Activated CD8-positive, alpha-beta memory T cell treated with anti-CD3 and anti-CD28 coated beads for 24 hours (primary cell): Measurements from ENCODE around the gene TLCD5.

Experiments
- DNase-seq: peaks from one replicate; pipeline ENCODE4 v3.0.0-alpha.2; 2020

Gene TLCD5

GRCh38 chr11:120308081-120308480, 17.0 kb upstream of the TLCD5 start:
- no peak for DNase-seq

- DNase-seq = no peak
Observed at GRCh38 chr11:120310870-120311269, 14.2 kb upstream of the TLCD5 start.

- no peak for DNase-seq
Observed at GRCh38 chr11:120314861-120315260, 10.2 kb upstream of the TLCD5 start.

- DNase-seq = no peak
Observed at GRCh38 chr11:120316880-120317688, 8.0 kb upstream of the TLCD5 start.

GRCh38 chr11:120317689-120318480, 7.2 kb upstream of the TLCD5 start:
- DNase-seq = no peak

- DNase-seq = no peak
Observed at GRCh38 chr11:120318906-120319305, 6.2 kb upstream of the TLCD5 start.

- no peak for DNase-seq
Observed at GRCh38 chr11:120326228-120326627, 1.1 kb downstream of the TLCD5 start.

- no peak for DNase-seq
Observed at GRCh38 chr11:120326845-120327281, 1.8 kb downstream of the TLCD5 start.

GRCh38 chr11:120327311-120327710, 2.2 kb downstream of the TLCD5 start:
- no peak for DNase-seq

- no peak for DNase-seq
Observed at GRCh38 chr11:120329556-120329955, 4.5 kb downstream of the TLCD5 start.

GRCh38 chr11:120330045-120330444, 4.9 kb downstream of the TLCD5 start:
- no peak for DNase-seq

GRCh38 chr11:120331301-120331996, 6.3 kb downstream of the TLCD5 start:
- DNase-seq = no peak

- DNase-seq = no peak
Observed at GRCh38 chr11:120332822-120333716, 8.0 kb downstream of the TLCD5 start.

GRCh38 chr11:120333801-120334200, 8.7 kb downstream of the TLCD5 start:
- DNase-seq = no peak

GRCh38 chr11:120334332-120334731, 9.2 kb downstream of the TLCD5 start:
- no peak for DNase-seq

- no peak for DNase-seq
Observed at GRCh38 chr11:120334894-120335462, 9.9 kb downstream of the TLCD5 start.

GRCh38 chr11:120335556-120335907, 10.4 kb downstream of the TLCD5 start:
- no peak for DNase-seq

- DNase-seq = peak; percentile 92
Observed at GRCh38 chr11:120335908-120336640, 11.0 kb downstream of the TLCD5 start, which contains the start of gene ARHGEF12. Gene ARHGEF12 (plus strand): TSS chr11:120336413. CDS start chr11:120337244, 831 bp downstream.

- peak; percentile 69 for DNase-seq
Observed at GRCh38 chr11:120336641-120337354, 11.7 kb downstream of the TLCD5 start.

- DNase-seq = no peak
Observed at GRCh38 chr11:120337355-120338106, 12.4 kb downstream of the TLCD5 start.
